ENCODE data around the gene ITGA7.

ITGA7 gene

GRCh38 chr12:55698965-55699364, 8.7 kb downstream of the ITGA7 start:
- TF ChIP-seq CTCF (IDR thresholded peaks at IDR 0.05; ENCODE audit: low read depth, low read length, missing control alignments), result no peak
- DNase-seq (ENCODE audit: extremely low read depth, low read depth), result no peak
- H3K4me3 ChIP-seq (replicated peaks; ENCODE audit: low read depth, low read length), result no peak overlapping the region

- H3K4me3 ChIP-seq (replicated peaks; ENCODE audit: low read depth, low read length), result no peak overlapping the region
- TF ChIP-seq CTCF (IDR thresholded peaks at IDR 0.05; ENCODE audit: low read depth, low read length, missing control alignments), result no peak
- DNase-seq (ENCODE audit: extremely low read depth, low read depth), result no peak
Measured at GRCh38 chr12:55698241-55698955, 9.3 kb downstream of the ITGA7 start.

- TF ChIP-seq CTCF (IDR thresholded peaks at IDR 0.05; ENCODE audit: low read depth, low read length, missing control alignments), result no peak
- DNase-seq (ENCODE audit: extremely low read depth, low read depth), result no peak
Measured at GRCh38 chr12:55697686-55698085, 10.0 kb downstream of the ITGA7 start.

GRCh38 chr12:55696796-55697462, 10.8 kb downstream of the ITGA7 start:
- no peak for DNase-seq (ENCODE audit: extremely low read depth, low read depth)
- no peak for TF ChIP-seq CTCF (IDR thresholded peaks at IDR 0.05; ENCODE audit: low read depth, low read length, missing control alignments)
- H3K4me3 ChIP-seq (replicated peaks; ENCODE audit: low read depth, low read length), result no peak overlapping the region

More at GRCh38 chr12:55697686-55698085, 10.0 kb downstream of the ITGA7 start:
- H3K4me3 ChIP-seq (replicated peaks; ENCODE audit: low read depth, low read length), result no peak overlapping the region

GRCh38 chr12:55696141-55696540, 11.6 kb downstream of the ITGA7 start:
- DNase-seq (ENCODE audit: extremely low read depth, low read depth), result no peak
- no peak for TF ChIP-seq CTCF (IDR thresholded peaks at IDR 0.05; ENCODE audit: low read depth, low read length, missing control alignments)
- no peak overlapping the region for H3K4me3 ChIP-seq (replicated peaks; ENCODE audit: low read depth, low read length)

- H3K4me3 ChIP-seq (replicated peaks; ENCODE audit: low read depth, low read length), result no peak overlapping the region
- TF ChIP-seq CTCF (IDR thresholded peaks at IDR 0.05; ENCODE audit: low read depth, low read length, missing control alignments), result no peak
- DNase-seq (ENCODE audit: extremely low read depth, low read depth), result no peak
Measured at GRCh38 chr12:55695349-55695748, 12.4 kb downstream of the ITGA7 start.
